ENCODE data around the gene PDE4B.
A peak's percentile ranks its signal among the peaks of the same experiment; 100 is the strongest.

PDE4B gene

DNA sequence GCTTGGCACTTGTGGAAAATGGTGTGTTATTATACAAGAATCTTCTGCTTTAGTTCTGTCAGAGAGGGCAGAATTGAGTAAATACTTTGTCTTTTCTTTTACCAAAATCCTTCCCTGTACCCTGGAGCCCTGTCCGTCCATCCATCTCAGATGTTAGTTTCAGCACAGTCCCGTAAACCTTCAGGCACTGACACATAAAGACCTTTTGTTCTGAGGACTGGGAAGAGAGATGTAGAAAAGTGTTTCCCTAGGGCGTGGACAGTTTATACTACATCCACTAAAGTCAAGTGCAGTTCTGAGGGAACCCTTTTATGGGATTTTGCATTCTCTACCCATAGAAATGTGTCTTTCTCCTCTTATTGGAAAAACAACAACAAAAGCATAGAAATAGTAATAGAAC, 162.4 kb downstream of the PDE4B start:
- no peak for TF ChIP-seq CTCF (IDR thresholded peaks at IDR 0.05)

DNA sequence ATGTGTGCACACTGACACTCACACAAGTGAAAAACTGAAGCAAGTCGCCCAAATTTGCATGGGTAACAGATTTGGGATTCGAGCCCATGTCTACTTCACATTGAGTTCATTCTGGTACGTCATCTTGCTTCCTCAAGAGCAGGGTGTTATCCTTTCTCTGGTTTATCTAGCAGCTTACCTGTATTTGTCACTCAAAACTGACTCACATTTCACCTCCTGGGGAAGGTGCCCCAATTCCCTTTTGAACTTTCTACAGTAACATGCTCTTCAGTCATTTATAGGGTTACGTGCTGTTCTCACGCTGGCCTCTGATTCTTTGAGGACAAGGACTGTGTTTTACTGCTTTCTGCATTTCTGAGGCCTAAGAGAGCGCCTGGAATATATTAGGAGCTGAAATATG, 162.8 kb downstream of the PDE4B start:
- TF ChIP-seq CTCF (IDR thresholded peaks at IDR 0.05), result no peak

DNA sequence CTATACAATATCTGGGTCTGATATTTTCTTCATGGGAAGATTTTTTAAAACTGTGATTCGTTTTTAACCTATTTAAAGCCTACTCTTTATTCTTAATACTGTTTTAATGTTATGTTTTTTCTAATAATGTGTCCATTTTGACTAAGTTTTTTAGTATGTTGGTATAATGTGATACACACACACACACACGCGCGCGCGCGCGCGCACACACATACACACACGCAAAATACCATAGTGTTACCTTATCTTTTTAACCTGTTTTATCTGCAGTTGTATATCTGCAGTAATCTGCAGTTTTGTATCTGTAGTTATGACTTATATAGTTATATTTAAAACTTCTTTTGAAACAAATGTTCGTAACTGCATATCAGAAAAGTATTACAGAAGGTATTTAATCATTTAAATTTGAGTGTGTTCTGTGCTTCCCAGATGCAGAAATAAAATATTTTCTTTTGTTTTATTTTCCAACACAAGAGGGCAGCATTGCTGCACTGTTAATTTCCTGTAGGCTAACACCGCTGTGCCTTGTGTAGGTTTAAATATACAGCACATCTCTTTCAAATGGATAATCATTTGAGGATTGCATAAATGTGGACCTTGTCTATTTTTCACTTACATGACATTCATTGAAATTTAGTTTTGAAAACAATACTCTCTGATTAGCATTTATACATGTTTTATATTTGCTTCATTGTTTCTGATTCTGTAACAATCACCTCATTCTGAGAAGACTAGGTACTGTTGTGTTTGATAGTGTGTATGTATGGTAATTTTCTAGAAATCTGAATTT, 166.1 kb downstream of the PDE4B start:
- peak; percentile 57 for TF ChIP-seq CTCF (IDR thresholded peaks at IDR 0.05)

- no peak for TF ChIP-seq CTCF (IDR thresholded peaks at IDR 0.05)
These were observed 167.3 kb downstream of the PDE4B start for GRCh38 chr1:65959896-65960567.

DNA sequence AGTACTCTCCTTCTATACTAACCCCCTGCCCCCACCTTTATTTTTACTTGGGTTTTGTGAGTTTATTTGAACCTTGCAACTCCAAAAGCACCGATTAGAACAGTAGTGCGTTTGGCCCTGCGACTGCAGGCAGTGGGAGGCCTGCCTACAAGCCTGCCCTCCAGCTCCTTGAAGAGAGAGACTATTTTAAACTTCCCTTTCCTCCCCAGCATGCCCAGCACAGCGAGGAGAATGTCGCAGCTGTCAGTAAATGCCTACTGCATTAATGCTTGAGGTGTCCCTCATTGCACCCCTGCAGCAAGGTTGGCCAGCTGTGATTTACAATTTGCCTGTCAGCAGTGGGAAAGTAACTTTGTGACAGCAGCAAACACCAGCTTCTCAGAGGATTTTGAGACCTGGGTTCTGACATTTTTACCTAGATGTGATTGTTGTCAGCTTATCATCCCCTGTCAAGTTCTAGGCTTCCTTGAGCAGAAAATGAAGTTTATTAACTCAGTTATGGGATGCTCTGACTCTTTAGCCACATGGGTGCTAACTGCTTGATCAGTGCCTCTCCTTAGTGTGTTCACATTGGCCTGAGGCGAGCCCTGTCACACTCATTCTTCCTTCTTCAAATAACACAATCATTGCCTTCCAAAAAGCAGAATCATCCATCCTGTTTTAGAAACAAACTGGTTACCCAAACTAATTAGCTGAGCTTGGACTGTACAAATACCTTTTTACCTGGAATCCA, 170.6 kb downstream of the PDE4B start:
- no peak for TF ChIP-seq CTCF (IDR thresholded peaks at IDR 0.05)

- no peak for TF ChIP-seq CTCF (IDR thresholded peaks at IDR 0.05)
These were observed 171.4 kb downstream of the PDE4B start for GRCh38 chr1:65964123-65964522.

DNA sequence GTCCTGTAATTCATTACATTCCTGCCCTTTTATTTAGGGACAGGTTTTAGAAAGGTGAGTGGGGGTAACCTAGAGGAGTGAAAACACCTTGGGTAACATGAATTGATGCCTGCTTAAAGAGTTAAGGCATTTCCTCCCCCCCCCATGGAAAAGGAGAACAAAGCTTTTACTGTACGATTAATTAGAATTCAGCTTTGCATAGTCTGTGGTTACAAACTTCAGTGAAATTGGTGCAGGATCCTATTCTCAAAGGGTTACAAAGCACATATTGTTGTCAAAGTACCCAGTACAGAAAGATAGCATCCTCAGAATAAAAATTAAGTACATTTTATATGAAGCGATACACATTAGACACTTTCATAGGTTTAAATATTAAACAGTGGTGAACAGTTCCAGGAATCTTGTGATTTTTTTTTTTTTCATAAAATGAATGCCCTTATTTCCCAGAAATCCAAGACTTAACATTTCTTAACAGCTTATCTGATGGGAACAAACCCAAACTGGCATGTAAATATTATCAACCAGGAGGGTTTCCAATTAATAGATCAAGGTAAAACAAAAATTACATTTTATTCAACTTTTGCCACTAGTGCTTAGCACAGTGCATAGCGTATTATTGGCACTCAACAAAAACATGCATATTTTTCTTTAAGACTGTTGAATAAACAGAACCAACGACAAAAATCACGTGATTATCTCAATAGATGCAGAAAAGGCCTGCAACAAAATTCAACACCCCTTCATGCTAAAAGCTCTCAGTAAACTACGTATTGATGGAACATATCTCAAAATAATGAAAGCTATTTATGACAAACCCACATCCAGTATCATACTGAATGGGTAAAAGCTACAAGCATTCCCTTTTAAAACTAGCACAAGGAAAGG, 172.7 kb downstream of the PDE4B start:
- TF ChIP-seq CTCF (IDR thresholded peaks at IDR 0.05), result no peak

All from LNCAP (cell line).